HT1080 (cell line): ENCODE data around the gene TBC1D20. TPM values are rescaled to one million over a fixed set of nuclear protein-coding genes. Genes with fewer than 3 reads are reported as not detected.

Source experiments
- small RNA-seq: library from RNA; depleted of rRNA; stranded (forward); fragments of <200 nt; gene quantifications from one replicate; pipeline ENCODE3, GENCODE V24; 2014
- total RNA-seq: library from RNA; depleted of rRNA; stranded (reverse); fragments of >200 nt; shearing (Covaris generic); gene quantifications from 2 replicates; pipeline ENCODE4 v1.2.3, GENCODE V29; 2014; rRNA removed

TBC1D20 gene
- total RNA-seq, 1 experiment from 2014 or later, result 25.2 TPM

Small RNAs within 50 kb of the gene (small RNA-seq; reads per million reads assigned to genes)
- not detected for gene RF00019

Other genes starting within 250 kb of the TBC1D20 start
- not detected in 2 replicates for gene DEFB129, start 235.3 kb downstream of the TBC1D20 start, total RNA-seq
- gene DEFB132, start 204.8 kb downstream of the TBC1D20 start, total RNA-seq, result not detected in 2 replicates
- 0.23 and 0.50 TPM in 2 replicates for gene C20orf96, start 171.8 kb downstream of the TBC1D20 start, total RNA-seq
- gene ZCCHC3, start 165.0 kb downstream of the TBC1D20 start, total RNA-seq, result 17.3 and 22.2 TPM in 2 replicates
- 8.7 and 13.2 TPM in 2 replicates for gene SOX12, start 137.0 kb downstream of the TBC1D20 start, total RNA-seq
- 18.8 and 21.7 TPM in 2 replicates for gene NRSN2, start 115.4 kb downstream of the TBC1D20 start, total RNA-seq
- 91.3 and 92.5 TPM in 2 replicates for gene TRIB3, start 81.8 kb downstream of the TBC1D20 start, total RNA-seq
- 105 and 122 TPM in 2 replicates for gene RBCK1, start 54.2 kb downstream of the TBC1D20 start, total RNA-seq
- gene CSNK2A1, start 81.3 kb upstream of the TBC1D20 start, total RNA-seq, result 149 and 187 TPM in 2 replicates
- not detected in 2 replicates for gene TCF15, start 147.8 kb upstream of the TBC1D20 start, total RNA-seq
- gene SRXN1, start 190.7 kb upstream of the TBC1D20 start, total RNA-seq, result 73.8 and 81.3 TPM in 2 replicates
- gene SCRT2, start 213.3 kb upstream of the TBC1D20 start, total RNA-seq, result not detected in 2 replicates